ENCODE data around the gene TNRC6C.
"Not testable (repeated sequence)": the region's sequence is repeated elsewhere in the genome, so short reads cannot be mapped to it uniquely, and the experiment has no call there.

The TNRC6C gene

GRCh38 chr17:77974396-77974795, 15.9 kb downstream of the TNRC6C start:
- no peak overlapping the region for H3K4me3 ChIP-seq (ENCODE audit: low read depth, low read length)
- in situ Hi-C loops (cut with HindIII; ENCODE audit: low sequenced_read_pairs), result no loop called here
- no peak for DNase-seq (ENCODE audit: low read depth)
- TF ChIP-seq CTCF (IDR thresholded peaks at IDR 0.05; ENCODE audit: low read depth, low read length, missing control alignments), result no peak

- DNase-seq (ENCODE audit: low read depth); H3K4me3 ChIP-seq (ENCODE audit: low read depth, low read length); in situ Hi-C loops (cut with HindIII; ENCODE audit: low sequenced_read_pairs): not testable (repeated sequence)
These were observed 23.9 kb downstream of the TNRC6C start for GRCh38 chr17:77982430-77982829.

GRCh38 chr17:77990301-77990700, 31.8 kb downstream of the TNRC6C start:
- DNase-seq (ENCODE audit: low read depth), result no peak
- no peak overlapping the region for H3K4me3 ChIP-seq (ENCODE audit: low read depth, low read length)
- no peak for TF ChIP-seq CTCF (IDR thresholded peaks at IDR 0.05; ENCODE audit: low read depth, low read length, missing control alignments)
- in situ Hi-C loops (cut with HindIII; ENCODE audit: low sequenced_read_pairs), result no loop called here

- in situ Hi-C loops (cut with HindIII; ENCODE audit: low sequenced_read_pairs), result not testable (repeated sequence)
These were observed 35.2 kb downstream of the TNRC6C start for GRCh38 chr17:77993735-77994134.

GRCh38 chr17:77995146-77995852, 36.8 kb downstream of the TNRC6C start:
- H3K4me3 ChIP-seq (ENCODE audit: low read depth, low read length), result no peak overlapping the region
- in situ Hi-C loops (cut with HindIII; ENCODE audit: low sequenced_read_pairs), result no loop called here
- no peak for TF ChIP-seq CTCF (IDR thresholded peaks at IDR 0.05; ENCODE audit: low read depth, low read length, missing control alignments)
- DNase-seq (ENCODE audit: low read depth), result no peak

More at GRCh38 chr17:77993735-77994134, 35.2 kb downstream of the TNRC6C start:
- H3K4me3 ChIP-seq (ENCODE audit: low read depth, low read length); DNase-seq (ENCODE audit: low read depth): not testable (repeated sequence)

- no peak for DNase-seq (ENCODE audit: low read depth)
- in situ Hi-C loops (cut with HindIII; ENCODE audit: low sequenced_read_pairs), result no loop called here
- H3K4me3 ChIP-seq (ENCODE audit: low read depth, low read length), result no peak overlapping the region
- TF ChIP-seq CTCF (IDR thresholded peaks at IDR 0.05; ENCODE audit: low read depth, low read length, missing control alignments), result no peak
These were observed 37.8 kb downstream of the TNRC6C start for GRCh38 chr17:77996256-77996655.

GRCh38 chr17:77999413-78000173, 41.1 kb downstream of the TNRC6C start:
- no peak for TF ChIP-seq CTCF (IDR thresholded peaks at IDR 0.05; ENCODE audit: low read depth, low read length, missing control alignments)
- H3K4me3 ChIP-seq (ENCODE audit: low read depth, low read length), result no peak overlapping the region
- DNase-seq (ENCODE audit: low read depth), result no peak
- in situ Hi-C loops (cut with HindIII; ENCODE audit: low sequenced_read_pairs), result loop anchor here (25.0 kb wide), 1 partner anchor 462 kb away; no protein-coding TSS in a partner anchor
